ENCODE results near the gene HSF5.
"Not testable (repeated sequence)": the region's sequence is repeated elsewhere in the genome, so short reads cannot be mapped to it uniquely, and the experiment has no call there.

The HSF5 gene

DNA sequence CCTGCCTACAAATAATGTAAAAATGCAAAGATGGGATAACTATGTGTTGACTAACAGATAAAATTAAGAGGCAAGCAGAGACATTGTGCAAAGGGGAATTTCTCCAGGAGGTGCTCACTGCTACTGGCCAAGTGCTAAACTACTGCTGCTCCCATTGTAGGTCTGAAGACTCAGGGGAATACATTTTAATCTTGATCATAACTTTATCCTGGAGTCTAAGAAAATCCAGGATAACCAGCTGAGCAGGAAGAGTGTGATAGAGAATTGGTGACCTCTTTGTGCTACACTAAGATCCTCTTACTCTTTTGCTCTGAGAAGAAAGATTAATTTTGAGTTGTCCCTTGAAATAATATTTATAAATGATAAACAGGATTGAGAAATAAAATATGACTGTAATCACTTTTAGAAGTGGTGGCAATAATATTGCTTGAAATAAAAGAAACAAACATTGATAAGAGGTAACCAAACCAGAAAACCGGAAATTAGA is 76.8 kb downstream of the HSF5 start:
- Histone ChIP-seq H3K4me3 (ENCODE audit: low read length) (no peak overlapping the region), H3K27me3 (ENCODE audit: insufficient read depth, low read length) (no peaks in the 10 kb centered on the region), H3K27ac (ENCODE audit: low read depth, low read length) (no peak overlapping the region), H3K36me3 (ENCODE audit: insufficient read depth, low read length) (no peaks in the 10 kb centered on the region), H3K4me1 (ENCODE audit: insufficient read depth, low read length) (peaks cover 24% of the 10 kb centered on the region), H3K9me3 (ENCODE audit: insufficient read depth, low read depth, low read length) (no peaks in the 10 kb centered on the region), H3K9ac (ENCODE audit: low read depth, low read length) (no peak overlapping the region)
- 100% methylated on average over 1 of the region's 1 CpG for WGBS

DNA sequence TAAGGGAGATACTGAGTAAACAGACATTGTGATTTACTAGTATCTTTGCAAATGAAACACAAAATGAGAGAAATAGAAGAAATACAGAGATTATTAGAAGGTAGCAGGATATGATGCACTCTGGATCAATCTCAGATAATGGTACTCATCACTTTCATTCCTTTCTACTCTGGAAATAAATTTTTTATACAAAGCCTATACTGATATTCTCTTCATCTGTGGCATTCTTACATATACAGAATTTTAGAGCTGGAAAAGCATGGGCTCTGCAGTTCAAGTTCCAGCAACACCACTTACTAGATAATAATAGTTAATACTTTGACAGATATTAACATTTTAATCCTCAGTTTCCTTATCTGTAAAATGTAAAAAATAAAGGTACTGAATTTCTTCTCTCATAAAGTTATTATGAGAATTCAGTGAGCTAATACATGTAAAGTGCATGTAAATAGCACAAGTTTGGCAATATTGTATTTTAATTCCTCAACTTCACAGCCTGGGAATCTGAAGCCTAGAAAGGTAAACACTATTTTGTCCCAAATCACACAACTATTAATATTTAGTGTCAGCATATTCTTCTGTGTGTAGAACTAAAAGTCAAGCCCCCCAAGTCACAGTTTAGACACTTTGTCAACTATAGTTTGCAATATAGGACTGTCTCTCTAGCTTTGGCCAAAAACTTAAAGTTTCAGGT is 77.3 kb downstream of the HSF5 start:
- Histone ChIP-seq H3K27me3 (ENCODE audit: insufficient read depth, low read length) (0 out of 2 replicates have a peak, but pooled peaks cover 2% of the 10 kb centered on the region), H3K27ac (ENCODE audit: low read depth, low read length) (no peak overlapping the region), H3K9ac (ENCODE audit: low read depth, low read length) (no peak overlapping the region), H3K4me3 (ENCODE audit: low read length) (no peak overlapping the region), H3K4me1 (ENCODE audit: insufficient read depth, low read length) (peaks cover 19% of the 10 kb centered on the region; the same call in 1 of the 2 replicates), H3K9me3 (ENCODE audit: insufficient read depth, low read depth, low read length) (no peaks in the 10 kb centered on the region), H3K36me3 (ENCODE audit: insufficient read depth, low read length) (no peaks in the 10 kb centered on the region)

DNA sequence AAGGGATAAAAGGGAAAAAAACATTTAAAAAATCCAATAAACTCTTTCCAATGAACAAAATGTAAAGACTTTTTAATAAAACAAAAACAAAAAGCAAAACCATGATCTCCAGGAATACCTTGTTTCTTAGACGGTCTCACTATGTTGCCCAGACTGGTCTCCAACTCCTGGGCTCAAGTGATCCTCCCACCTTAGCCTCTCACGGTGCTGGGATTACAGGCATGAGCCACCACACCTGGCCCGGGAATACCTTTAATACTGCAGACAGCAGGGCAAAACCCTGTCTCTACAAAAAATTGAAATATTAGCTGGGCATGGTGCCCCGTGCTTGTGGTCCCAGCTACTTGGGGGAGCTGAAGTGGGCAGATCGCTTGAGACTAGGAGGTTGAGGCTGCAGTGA is 78.8 kb downstream of the HSF5 start:
- H3K27ac ChIP-seq (ENCODE audit: low read depth, low read length): no peak overlapping the region
- WGBS: 95% methylated on average over 5 of the region's 5 CpGs

DNA sequence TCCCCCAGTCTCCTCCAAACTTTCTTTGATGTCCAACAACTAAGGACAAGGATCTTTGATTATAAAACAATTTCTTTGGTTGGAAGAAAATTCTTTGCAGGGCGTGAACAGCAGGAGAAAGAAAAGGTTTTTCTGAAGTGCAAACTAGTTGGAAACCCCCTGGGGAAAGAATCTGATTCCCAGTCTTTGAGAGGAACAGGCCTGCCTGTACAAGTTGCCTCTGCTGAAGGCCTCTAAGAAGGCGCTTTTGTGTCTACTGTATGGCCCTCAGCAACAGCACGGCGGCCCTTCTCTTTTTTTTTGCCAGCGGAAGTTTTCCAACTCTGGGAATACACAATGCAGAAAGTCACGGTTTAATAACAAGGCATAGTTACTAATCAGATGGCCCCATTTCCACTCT is 84.9 kb downstream of the HSF5 start:
- H3K9ac ChIP-seq (ENCODE audit: low read depth, low read length): peak overlapping the region; percentile 4; the same call in 1 of the 2 replicates
- H3K27me3 ChIP-seq (ENCODE audit: insufficient read depth, low read length): peaks cover 60% of the 10 kb centered on the region
- H3K4me1 ChIP-seq (ENCODE audit: insufficient read depth, low read length): peaks cover 52% of the 10 kb centered on the region
- H3K4me3 ChIP-seq (ENCODE audit: low read length): peak overlapping the region; percentile 17
- H3K9me3 ChIP-seq (ENCODE audit: insufficient read depth, low read depth, low read length): no peaks in the 10 kb centered on the region
- H3K27ac ChIP-seq (ENCODE audit: low read depth, low read length): peak overlapping the region; percentile 80
- H3K36me3 ChIP-seq (ENCODE audit: insufficient read depth, low read length): no peaks in the 10 kb centered on the region
- 5% methylated on average over 6 of the region's 6 CpGs for WGBS

More for the DNA sequence above, 78.8 kb downstream of the HSF5 start:
- no peak overlapping the region for H3K4me3 ChIP-seq (ENCODE audit: low read length)
- H3K27me3 ChIP-seq (ENCODE audit: insufficient read depth, low read length): peaks cover 9% of the 10 kb centered on the region
- no peak overlapping the region for H3K9ac ChIP-seq (ENCODE audit: low read depth, low read length)
- no peaks in the 10 kb centered on the region for H3K36me3 ChIP-seq (ENCODE audit: insufficient read depth, low read length)
- no peaks in the 10 kb centered on the region for H3K9me3 ChIP-seq (ENCODE audit: insufficient read depth, low read depth, low read length)
- peaks cover 8% of the 10 kb centered on the region; the same call in 1 of the 2 replicates for H3K4me1 ChIP-seq (ENCODE audit: insufficient read depth, low read length)

DNA sequence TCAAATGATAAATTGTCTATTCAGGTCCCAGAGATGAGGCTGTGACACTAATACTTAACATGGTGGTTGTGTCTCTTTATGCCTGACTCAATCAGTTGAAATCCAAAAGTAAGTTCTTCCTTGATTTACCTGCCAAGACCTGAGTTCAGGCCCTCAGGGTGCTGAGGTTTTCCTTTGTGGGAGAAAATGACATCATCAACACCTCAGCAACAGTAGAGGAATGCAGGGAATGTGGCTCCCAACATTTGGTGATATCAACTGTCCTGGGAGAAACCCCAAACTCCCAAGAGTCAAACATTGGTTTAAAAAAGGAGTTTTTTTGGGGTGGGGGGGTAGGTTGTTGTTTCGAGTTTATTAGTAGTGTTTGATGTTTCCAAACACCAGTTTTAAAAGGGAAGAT is 85.5 kb downstream of the HSF5 start:
- Histone ChIP-seq H3K27me3 (ENCODE audit: insufficient read depth, low read length) (peaks cover 67% of the 10 kb centered on the region), H3K9ac (ENCODE audit: low read depth, low read length) (peak overlapping the region; percentile 4; the same call in 1 of the 2 replicates), H3K4me3 (ENCODE audit: low read length) (0 out of 2 replicates have a peak overlapping the region, but pooled peaks have one; percentile 2), H3K4me1 (ENCODE audit: insufficient read depth, low read length) (peaks cover 58% of the 10 kb centered on the region), H3K27ac (ENCODE audit: low read depth, low read length) (peak overlapping the region; percentile 80), H3K9me3 (ENCODE audit: insufficient read depth, low read depth, low read length) (no peaks in the 10 kb centered on the region), H3K36me3 (ENCODE audit: insufficient read depth, low read length) (no peaks in the 10 kb centered on the region)
- 45% methylated on average over 1 of the region's 1 CpG for WGBS

DNA sequence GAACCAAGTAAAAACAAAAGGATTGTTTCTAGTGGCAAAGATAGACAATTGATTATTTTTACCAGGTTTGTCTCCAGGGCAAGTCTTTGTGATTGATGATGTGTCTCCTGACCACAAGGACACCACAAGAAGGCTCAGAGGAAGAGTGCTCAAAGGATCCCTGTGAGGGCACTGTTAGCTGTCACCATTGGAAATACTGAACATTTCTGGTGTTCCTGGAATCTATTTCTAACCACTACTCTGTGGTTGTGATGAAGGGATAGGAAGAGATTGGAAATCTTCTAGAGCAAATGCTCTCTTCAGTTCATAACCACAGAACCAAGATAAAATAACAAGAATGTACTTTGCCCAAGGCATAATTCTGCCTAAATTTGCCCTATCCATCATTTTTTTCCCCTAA is 86.2 kb downstream of the HSF5 start:
- Histone ChIP-seq H3K36me3 (ENCODE audit: insufficient read depth, low read length) (no peaks in the 10 kb centered on the region), H3K9ac (ENCODE audit: low read depth, low read length) (no peak overlapping the region), H3K4me1 (ENCODE audit: insufficient read depth, low read length) (peaks cover 58% of the 10 kb centered on the region), H3K27me3 (ENCODE audit: insufficient read depth, low read length) (peaks cover 72% of the 10 kb centered on the region), H3K4me3 (ENCODE audit: low read length) (no peak overlapping the region), H3K9me3 (ENCODE audit: insufficient read depth, low read depth, low read length) (no peaks in the 10 kb centered on the region), H3K27ac (ENCODE audit: low read depth, low read length) (peak overlapping the region; percentile 80)

DNA sequence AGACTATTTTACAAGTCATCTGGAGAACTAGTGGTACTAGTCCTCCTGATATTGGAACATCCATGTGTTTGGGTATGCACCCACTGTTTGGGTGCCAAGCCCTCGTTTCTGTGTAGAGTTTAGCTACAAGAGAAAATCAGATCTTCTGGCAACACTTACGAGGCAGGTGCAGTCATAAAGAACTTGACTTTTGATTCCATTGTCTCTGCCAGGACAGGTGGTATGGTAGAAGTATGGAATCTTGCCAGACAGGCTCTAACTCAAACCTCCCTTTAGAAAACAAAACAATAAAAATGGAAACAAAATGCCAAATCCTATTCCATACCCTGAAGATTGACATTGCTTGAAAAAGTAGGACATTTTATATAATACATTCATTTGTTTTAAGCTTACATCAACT is 86.9 kb downstream of the HSF5 start:
- H3K4me1 ChIP-seq (ENCODE audit: insufficient read depth, low read length): peaks cover 58% of the 10 kb centered on the region
- H3K4me3 ChIP-seq (ENCODE audit: low read length): no peak overlapping the region
- no peak overlapping the region for H3K9ac ChIP-seq (ENCODE audit: low read depth, low read length)
- H3K27me3 ChIP-seq (ENCODE audit: insufficient read depth, low read length): peaks cover 80% of the 10 kb centered on the region
- H3K9me3 ChIP-seq (ENCODE audit: insufficient read depth, low read depth, low read length): no peaks in the 10 kb centered on the region
- no peak overlapping the region for H3K27ac ChIP-seq (ENCODE audit: low read depth, low read length)
- WGBS: 88% methylated on average over 2 of the region's 2 CpGs
- no peaks in the 10 kb centered on the region for H3K36me3 ChIP-seq (ENCODE audit: insufficient read depth, low read length)

DNA sequence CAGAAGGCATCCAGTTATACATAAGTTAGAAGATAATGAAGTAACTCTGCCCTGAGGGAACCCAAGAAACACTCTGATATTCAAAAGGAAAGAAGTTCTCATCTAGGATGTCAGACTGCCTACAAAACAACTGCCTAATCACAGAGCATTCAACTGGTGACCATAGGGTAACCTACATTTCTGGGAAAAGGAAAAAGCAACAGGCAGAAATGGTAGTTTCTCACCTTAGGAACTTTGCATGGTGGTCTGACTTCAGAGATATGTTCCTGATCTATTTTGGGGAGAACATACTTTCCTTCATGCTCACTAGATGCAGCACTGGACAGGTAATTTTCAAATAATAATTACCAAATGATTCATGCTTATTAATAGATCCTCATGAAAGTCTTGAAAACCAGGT is 87.4 kb downstream of the HSF5 start:
- Histone ChIP-seq H3K9me3 (ENCODE audit: insufficient read depth, low read depth, low read length) (no peaks in the 10 kb centered on the region), H3K27me3 (ENCODE audit: insufficient read depth, low read length) (peaks cover 82% of the 10 kb centered on the region), H3K36me3 (ENCODE audit: insufficient read depth, low read length) (no peaks in the 10 kb centered on the region), H3K4me3 (ENCODE audit: low read length) (no peak overlapping the region), H3K9ac (ENCODE audit: low read depth, low read length) (no peak overlapping the region), H3K4me1 (ENCODE audit: insufficient read depth, low read length) (peaks cover 57% of the 10 kb centered on the region), H3K27ac (ENCODE audit: low read depth, low read length) (no peak overlapping the region)

DNA sequence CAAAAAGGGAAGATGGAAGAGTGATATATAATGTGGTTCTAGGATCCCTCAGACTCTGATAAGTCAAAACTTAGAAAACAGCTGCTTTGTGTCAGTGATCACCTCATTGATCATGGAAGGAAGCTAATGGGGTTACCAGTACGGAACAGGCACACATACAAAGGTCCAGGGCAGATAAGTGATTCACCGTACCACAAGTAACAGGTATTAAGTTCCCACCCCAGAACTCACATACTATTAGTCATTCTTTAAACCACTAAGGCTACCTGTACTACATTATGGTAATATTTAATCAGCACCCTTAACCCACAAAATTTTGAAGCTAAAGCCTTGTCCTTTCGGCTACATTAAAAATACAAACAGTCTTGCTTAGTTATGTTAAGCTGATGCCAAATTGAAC is 88.2 kb downstream of the HSF5 start:
- H3K9ac ChIP-seq (ENCODE audit: low read depth, low read length): no peak overlapping the region
- no peak overlapping the region for H3K27ac ChIP-seq (ENCODE audit: low read depth, low read length)
- no peak overlapping the region for H3K4me3 ChIP-seq (ENCODE audit: low read length)
- H3K36me3 ChIP-seq (ENCODE audit: insufficient read depth, low read length): no peaks in the 10 kb centered on the region
- 91% methylated on average over 3 of the region's 3 CpGs for WGBS
- H3K9me3 ChIP-seq (ENCODE audit: insufficient read depth, low read depth, low read length): no peaks in the 10 kb centered on the region
- H3K27me3 ChIP-seq (ENCODE audit: insufficient read depth, low read length): peaks cover 88% of the 10 kb centered on the region
- peaks cover 56% of the 10 kb centered on the region for H3K4me1 ChIP-seq (ENCODE audit: insufficient read depth, low read length)

DNA sequence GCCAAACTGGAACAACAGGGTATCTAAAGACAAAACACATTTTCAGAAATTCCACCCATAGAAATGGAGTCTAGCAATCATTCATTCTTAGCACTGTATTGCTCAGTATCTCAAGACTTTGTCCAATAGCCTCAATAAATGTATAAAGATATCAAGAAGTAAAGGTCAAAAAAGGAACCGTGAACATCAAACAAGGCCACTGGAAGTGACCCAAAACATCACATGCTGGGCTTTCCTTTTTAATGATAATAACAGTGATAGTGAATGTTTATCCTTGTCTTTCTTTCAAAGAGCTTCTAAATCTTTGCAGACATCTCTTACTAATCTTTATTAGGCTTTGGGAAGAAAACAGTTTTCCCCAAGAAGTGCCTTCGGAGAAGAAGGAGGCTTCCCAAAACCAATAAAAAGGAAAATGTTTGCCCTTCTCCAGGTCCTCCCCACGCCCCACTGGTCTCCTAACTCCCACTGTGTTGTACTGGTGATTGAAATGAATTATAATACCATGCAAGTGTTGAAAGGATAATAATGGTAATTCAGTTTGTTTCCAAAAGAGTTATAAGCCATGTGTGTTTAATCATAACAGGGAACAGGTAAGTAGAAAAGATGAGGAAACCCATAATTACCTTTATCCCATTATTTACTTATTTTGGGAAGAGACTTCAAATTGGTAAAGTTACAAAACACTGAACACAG is 89.5 kb downstream of the HSF5 start:
- Histone ChIP-seq H3K9me3 (ENCODE audit: insufficient read depth, low read depth, low read length) (no peaks in the 10 kb centered on the region), H3K4me1 (ENCODE audit: insufficient read depth, low read length) (peaks cover 57% of the 10 kb centered on the region), H3K36me3 (ENCODE audit: insufficient read depth, low read length) (no peaks in the 10 kb centered on the region), H3K9ac (ENCODE audit: low read depth, low read length) (no peak overlapping the region), H3K4me3 (ENCODE audit: low read length) (0 out of 2 replicates have a peak overlapping the region, but pooled peaks have one; percentile 17), H3K27ac (ENCODE audit: low read depth, low read length) (peak overlapping the region; percentile 56; the same call in 1 of the 2 replicates), H3K27me3 (ENCODE audit: insufficient read depth, low read length) (peaks cover 83% of the 10 kb centered on the region)
- 0% methylated on average over 3 of the region's 3 CpGs for WGBS

DNA sequence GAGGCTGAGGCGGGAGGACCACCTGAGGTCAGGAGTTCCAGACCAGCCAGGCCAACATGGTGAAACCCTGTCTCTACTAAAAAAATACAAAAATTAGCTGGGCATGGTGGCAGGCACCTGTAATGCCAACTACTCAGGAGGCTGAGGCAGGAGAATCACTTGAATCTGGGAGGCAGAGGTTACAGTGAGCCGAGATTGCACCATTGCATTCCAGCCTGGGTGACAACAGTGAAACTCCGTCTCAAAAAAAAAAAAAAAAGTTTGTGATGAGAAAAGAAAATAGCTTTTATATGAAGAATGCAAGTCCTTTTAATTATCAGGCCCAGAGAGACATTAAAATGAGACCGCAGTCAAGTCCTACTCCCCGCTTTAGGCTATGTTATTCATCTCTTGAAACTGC is 90.8 kb downstream of the HSF5 start:
- H3K27ac ChIP-seq (ENCODE audit: low read depth, low read length): not testable (repeated sequence)
- Histone ChIP-seq H3K27me3 (ENCODE audit: insufficient read depth, low read length) (peaks cover 79% of the 10 kb centered on the region), H3K4me1 (ENCODE audit: insufficient read depth, low read length) (peaks cover 45% of the 10 kb centered on the region)

More for the DNA sequence above, 90.8 kb downstream of the HSF5 start:
- not testable (repeated sequence) for H3K4me3 ChIP-seq (ENCODE audit: low read length); H3K36me3 ChIP-seq (ENCODE audit: insufficient read depth, low read length); H3K9ac ChIP-seq (ENCODE audit: low read depth, low read length); H3K9me3 ChIP-seq (ENCODE audit: insufficient read depth, low read depth, low read length)
- 86% methylated on average over 5 of the region's 5 CpGs for WGBS

Data from HUES64 (cell line).